GM10248 (cell line): ENCODE data around the gene KCNQ2.

ENCODE experiments used
- CTCF ChIA-PET: fragments of 300-600 bp; sonication (Branson Sonifier 250); formaldehyde crosslinking; extraction: SDS; loops from one replicate; lab custom pipeline; 2021; ENCODE audit warnings: antibody characterized with exemption; lab: Yijun Ruan, JAX
- POLR2A ChIA-PET: fragments of 350-650 bp; sonication (Branson Sonifier 250); formaldehyde crosslinking; extraction: SDS; loops from one replicate; lab custom pipeline; 2020; ENCODE audit warnings: antibody characterized with exemption; lab: Yijun Ruan, JAX
- DNase-seq: peaks from one replicate; pipeline ENCODE4 v3.0.0; 2012; ENCODE audit errors: extremely low spot score
- CTCF ChIP-seq: IDR thresholded peaks from 2 replicates; pipeline ENCODE4 v1.5.1; 2012; ENCODE audit warnings: mild to moderate bottlenecking, low read depth; ENCODE audit errors: extremely low read depth, missing control alignments, control extremely low read depth

Gene KCNQ2

GRCh38 chr20:63406617-63407245 is 65.7 kb downstream of the KCNQ2 start:
- CTCF ChIA-PET, result no interaction called here
- no peak for TF ChIP-seq CTCF
- POLR2A ChIA-PET, result no interaction called here
- no peak for DNase-seq

- CTCF ChIA-PET, result no interaction called here
- no peak for TF ChIP-seq CTCF
- DNase-seq, result no peak
- POLR2A ChIA-PET, result no interaction called here
These were observed 66.4 kb downstream of the KCNQ2 start for GRCh38 chr20:63406011-63406410.

- POLR2A ChIA-PET, result no interaction called here
- no peak for DNase-seq
- CTCF ChIA-PET, result no interaction called here
These were observed 67.2 kb downstream of the KCNQ2 start for GRCh38 chr20:63405102-63405730.

GRCh38 chr20:63404129-63405085 is 68.0 kb downstream of the KCNQ2 start:
- CTCF ChIA-PET, result no interaction called here
- no peak for TF ChIP-seq CTCF
- no peak for DNase-seq
- POLR2A ChIA-PET, result no interaction called here

More at GRCh38 chr20:63405102-63405730, 67.2 kb downstream of the KCNQ2 start:
- TF ChIP-seq CTCF, result no peak

GRCh38 chr20:63403403-63404105 is 68.9 kb downstream of the KCNQ2 start:
- ChIA-PET POLR2A (no interaction called here), CTCF (no interaction called here)
- no peak for TF ChIP-seq CTCF

GRCh38 chr20:63402860-63403220 is 69.6 kb downstream of the KCNQ2 start:
- TF ChIP-seq CTCF, result no peak
- POLR2A ChIA-PET, result no interaction called here
- CTCF ChIA-PET, result no interaction called here
- no peak for DNase-seq

More at GRCh38 chr20:63403403-63404105, 68.9 kb downstream of the KCNQ2 start:
- no peak for DNase-seq
